Immature natural killer cell (primary cell): ENCODE results near the gene AXIN1. TPM values are rescaled to one million over a fixed set of nuclear protein-coding genes. Genes with fewer than 3 reads are reported as not detected.
"Not testable (repeated sequence)": the region's sequence is repeated elsewhere in the genome, so short reads cannot be mapped to it uniquely, and the experiment has no call there.

ENCODE experiments used
- DNase-seq, 3 donors: peaks; one replicate each; pipeline ENCODE4 v3.0.0; 2022; ENCODE audit warnings: mixed read lengths in 1 of 3
- H3K27ac Mint-ChIP-seq, 6 donors: one replicate each; pipeline ENCODE4 v1.8.0; 2020; ENCODE audit warnings: mixed read lengths in 6 of 6, mild to moderate bottlenecking in 5 of 6, inconsistent platforms in 4 of 6, moderate library complexity in 3 of 6
- H3K27me3 Mint-ChIP-seq, 3 donors: one replicate each; pipeline ENCODE4 v1.8.0; 2020 to 2021; ENCODE audit warnings: low read depth in 3 of 3, mild to moderate bottlenecking in 3 of 3, mixed read lengths in 3 of 3, moderate library complexity in 3 of 3, inconsistent platforms in 1 of 3
- H3K36me3 Mint-ChIP-seq, 3 donors: one replicate each; pipeline ENCODE4 v1.8.0; 2020; ENCODE audit warnings: mixed read lengths in 3 of 3, inconsistent platforms in 2 of 3, mild to moderate bottlenecking in 2 of 3
- H3K4me1 Mint-ChIP-seq, 2 donors: one replicate each; pipeline ENCODE4 v1.8.0; 2020; ENCODE audit warnings: inconsistent platforms in 2 of 2, mild to moderate bottlenecking in 2 of 2, mixed read lengths in 2 of 2, moderate library complexity in 1 of 2
- H3K4me3 Mint-ChIP-seq, 5 donors: one replicate each; pipeline ENCODE4 v1.8.0; 2020; ENCODE audit warnings: mild to moderate bottlenecking in 5 of 5, mixed read lengths in 5 of 5, inconsistent platforms in 3 of 5, moderate library complexity in 3 of 5
- H3K9me3 Mint-ChIP-seq, 6 donors: one replicate each; pipeline ENCODE4 v1.8.0; 2020; ENCODE audit warnings: mild to moderate bottlenecking in 6 of 6, mixed read lengths in 6 of 6, inconsistent platforms in 4 of 6, moderate library complexity in 3 of 6
- polyA plus RNA-seq, 3 donors: library from polyadenylated mRNA; unstranded; fragments of 300-500 nt; fragmentation: Illumina TruSeq; gene quantifications; one replicate each; pipeline ENCODE4 v1.2.3, GENCODE V29; 2021

AXIN1 gene
- polyA plus RNA-seq, 3 donors from 2014 or later = 1.9 to 12.5 (median 5.2) TPM

DNA sequence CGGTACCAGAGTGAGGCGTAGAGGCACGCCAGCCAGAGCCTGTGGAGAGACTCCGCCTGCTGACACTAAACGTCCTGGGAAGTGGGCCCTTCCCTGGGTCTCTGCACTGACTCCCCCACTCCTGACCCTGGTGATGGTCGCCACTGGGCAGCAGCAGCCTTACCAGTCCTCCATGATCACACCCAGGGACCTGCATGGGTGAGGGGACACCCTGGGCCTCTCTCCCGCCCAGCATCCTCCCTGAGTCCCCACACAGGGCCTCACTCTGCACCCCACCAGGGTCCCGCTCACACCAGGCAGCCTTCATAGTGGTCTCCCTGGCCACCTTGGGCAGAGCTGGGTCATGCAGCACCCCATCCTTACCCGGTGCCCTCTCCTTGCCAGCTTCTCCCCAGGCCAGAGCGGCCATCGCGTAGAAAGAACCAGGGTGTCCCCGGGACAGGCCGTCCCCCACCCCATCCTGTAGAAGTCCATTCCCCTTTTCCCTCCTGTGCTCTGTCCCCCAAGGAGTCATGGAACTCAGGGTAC is 87.5 kb downstream of the AXIN1 start:
- no peaks in the 10 kb centered on the region for H3K9me3 Mint-ChIP-seq
- no peak for DNase-seq
- no peak overlapping the region for H3K27ac Mint-ChIP-seq
- H3K27me3 Mint-ChIP-seq = peaks cover 0 to 3% (median 2%) of the 10 kb centered on the region in 3 donors
- peaks cover 0 to 16% (median 4%) of the 10 kb centered on the region in 3 donors for H3K36me3 Mint-ChIP-seq
- H3K4me3 Mint-ChIP-seq = no peak overlapping the region
- H3K4me1 Mint-ChIP-seq = peaks cover 0 to 2% of the 10 kb centered on the region in 2 donors

- Mint-ChIP-seq H3K4me3 (no peak overlapping the region), H3K4me1 (peaks cover 1 to 2% of the 10 kb centered on the region in 2 donors), H3K27ac (no peak overlapping the region), H3K9me3 (no peaks in the 10 kb centered on the region), H3K27me3 (peaks cover 0 to 2% (median 0%) of the 10 kb centered on the region in 3 donors), H3K36me3 (peaks cover 0 to 17% (median 4%) of the 10 kb centered on the region in 3 donors)
- no peak for DNase-seq
These were observed 88.0 kb downstream of the AXIN1 start for GRCh38 chr16:264440-264951.

DNA sequence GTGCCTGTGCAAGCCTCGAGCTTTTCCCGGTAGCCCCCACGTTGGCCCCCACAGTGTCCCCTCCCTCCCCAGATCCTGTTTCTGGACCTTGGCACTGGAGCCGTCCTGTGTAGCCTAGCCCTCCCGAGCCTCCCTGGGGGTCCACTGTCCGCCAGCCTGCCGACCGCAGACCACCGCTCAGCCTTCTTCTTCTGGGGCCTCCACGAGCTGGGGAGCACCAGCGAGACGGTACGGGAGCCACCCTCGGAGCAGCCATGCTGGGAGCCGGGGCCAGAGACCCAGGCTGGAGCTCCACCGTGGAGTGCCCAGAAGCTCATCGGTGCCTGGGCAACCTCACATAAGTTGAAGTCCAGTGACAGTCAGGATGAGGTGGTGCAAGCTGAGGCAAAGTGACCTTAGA is 88.6 kb downstream of the AXIN1 start:
- no peak overlapping the region for H3K27ac Mint-ChIP-seq
- H3K9me3 Mint-ChIP-seq = no peaks in the 10 kb centered on the region
- peaks cover 5 to 23% (median 8%) of the 10 kb centered on the region in 3 donors for H3K36me3 Mint-ChIP-seq
- no peak overlapping the region for H3K4me3 Mint-ChIP-seq
- no peak for DNase-seq
- peaks cover 7 to 8% of the 10 kb centered on the region in 2 donors for H3K4me1 Mint-ChIP-seq
- peaks cover 0 to 2% (median 0%) of the 10 kb centered on the region in 3 donors for H3K27me3 Mint-ChIP-seq

DNA sequence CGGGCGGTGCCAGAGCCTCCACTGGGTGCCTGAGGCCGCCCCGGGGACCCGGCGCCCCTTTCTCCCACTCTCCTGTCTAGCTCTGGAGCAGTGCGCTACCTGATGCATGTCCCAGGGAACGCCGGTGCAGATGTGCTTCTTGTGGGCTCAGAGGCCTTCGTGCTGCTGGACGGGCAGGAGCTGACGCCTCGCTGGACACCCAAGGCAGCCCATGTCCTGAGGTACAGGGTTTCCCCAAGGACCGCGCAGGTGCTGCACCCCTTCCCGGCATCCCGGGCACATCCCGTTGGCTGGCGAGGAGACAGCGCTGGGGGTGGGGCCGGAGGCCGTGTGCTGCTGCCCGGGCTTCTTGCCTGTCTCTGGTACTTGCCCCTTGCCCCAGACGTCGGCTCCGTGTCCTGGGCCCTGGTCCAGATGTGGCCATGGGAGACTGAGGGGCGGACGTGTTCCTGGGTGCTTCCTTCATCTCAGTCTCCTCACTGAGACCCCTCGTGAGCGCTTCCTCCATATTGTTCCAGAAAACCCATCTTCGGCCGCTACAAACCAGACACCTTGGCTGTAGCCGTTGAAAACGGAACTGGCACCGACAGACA is 89.2 kb downstream of the AXIN1 start:
- no peak overlapping the region for H3K27ac Mint-ChIP-seq
- H3K27me3 Mint-ChIP-seq = peaks cover 0 to 2% (median 0%) of the 10 kb centered on the region in 3 donors
- no peak for DNase-seq
- peaks cover 10 to 12% of the 10 kb centered on the region in 2 donors for H3K4me1 Mint-ChIP-seq
- no peaks in the 10 kb centered on the region for H3K9me3 Mint-ChIP-seq
- peaks cover 6 to 23% (median 8%) of the 10 kb centered on the region in 3 donors for H3K36me3 Mint-ChIP-seq
- no peak overlapping the region for H3K4me3 Mint-ChIP-seq

- H3K4me1 Mint-ChIP-seq = peaks cover 10 to 12% of the 10 kb centered on the region in 2 donors
These were observed 90.3 kb downstream of the AXIN1 start for GRCh38 chr16:262121-262745.

GRCh38 chr16:261031-261691 is 91.4 kb downstream of the AXIN1 start:
- no peaks in the 10 kb centered on the region for H3K9me3 Mint-ChIP-seq
- H3K4me1 Mint-ChIP-seq = peaks cover 12 to 13% of the 10 kb centered on the region in 2 donors
- H3K36me3 Mint-ChIP-seq = peaks cover 7 to 28% (median 10%) of the 10 kb centered on the region in 3 donors
- H3K4me3 Mint-ChIP-seq = no peak overlapping the region
- DNase-seq = no peak
- H3K27ac Mint-ChIP-seq = no peak overlapping the region
- no peaks in the 10 kb centered on the region for H3K27me3 Mint-ChIP-seq

More at GRCh38 chr16:262121-262745, 90.3 kb downstream of the AXIN1 start:
- Mint-ChIP-seq H3K4me3 (no peak overlapping the region), H3K36me3 (peaks cover 6 to 26% (median 8%) of the 10 kb centered on the region in 3 donors), H3K27me3 (no peaks in the 10 kb centered on the region), H3K9me3 (no peaks in the 10 kb centered on the region), H3K27ac (no peak overlapping the region)
- no peak for DNase-seq

DNA sequence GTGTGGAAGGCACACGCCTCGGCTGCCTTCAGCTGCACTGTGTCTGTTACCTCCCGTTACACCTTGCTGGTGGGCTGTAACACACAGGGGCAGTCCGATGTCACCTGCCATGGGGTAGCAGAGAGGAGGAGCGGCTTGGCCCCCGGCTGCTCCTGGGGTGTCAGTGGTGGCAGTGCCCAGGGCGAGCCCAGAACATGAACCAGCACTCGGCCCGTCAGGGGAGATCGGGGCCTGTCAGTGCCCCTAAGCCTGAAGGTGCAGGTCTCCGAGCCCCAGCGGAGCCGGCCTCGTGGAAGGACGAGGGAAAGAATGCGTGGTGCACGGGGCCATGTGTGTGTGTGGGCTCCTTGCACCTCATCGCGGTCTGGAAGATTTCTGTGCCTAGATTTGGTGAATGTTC is 92.2 kb downstream of the AXIN1 start:
- peaks cover 18 to 20% of the 10 kb centered on the region in 2 donors for H3K4me1 Mint-ChIP-seq
- peaks cover 0 to 1% (median 0%) of the 10 kb centered on the region in 3 donors for H3K27me3 Mint-ChIP-seq
- H3K4me3 Mint-ChIP-seq = no peak overlapping the region
- H3K27ac Mint-ChIP-seq = no peak overlapping the region
- peaks cover 11 to 32% (median 14%) of the 10 kb centered on the region in 3 donors for H3K36me3 Mint-ChIP-seq
- DNase-seq = no peak
- no peaks in the 10 kb centered on the region for H3K9me3 Mint-ChIP-seq

DNA sequence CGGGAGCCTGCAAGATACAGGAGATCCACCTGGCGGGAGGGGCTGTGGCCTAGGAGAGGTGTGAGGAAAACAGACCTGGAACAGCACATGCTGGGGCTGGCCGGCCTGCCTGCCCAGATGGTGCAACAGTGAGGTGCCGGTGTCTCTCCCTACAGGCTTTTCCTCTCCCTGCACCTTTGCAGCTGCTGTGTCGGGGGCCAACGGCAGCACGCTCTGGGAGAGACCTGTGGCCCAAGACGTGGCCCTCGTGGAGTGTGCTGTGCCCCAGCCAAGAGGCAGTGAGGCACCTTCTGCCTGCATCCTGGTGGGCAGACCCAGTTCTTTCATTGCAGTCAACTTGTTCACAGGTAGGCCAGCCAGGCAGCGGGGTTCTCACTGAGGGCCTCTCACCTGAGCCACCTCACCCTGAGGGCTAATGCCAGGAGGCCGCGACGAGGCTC is 92.7 kb downstream of the AXIN1 start:
- Mint-ChIP-seq H3K4me3 (no peak overlapping the region), H3K4me1 (peaks cover 20 to 21% of the 10 kb centered on the region in 2 donors), H3K27me3 (peaks cover 0 to 2% (median 0%) of the 10 kb centered on the region in 3 donors), H3K36me3 (peaks cover 11 to 32% (median 18%) of the 10 kb centered on the region in 3 donors), H3K9me3 (no peaks in the 10 kb centered on the region), H3K27ac (no peak overlapping the region)
- DNase-seq = no peak

- H3K36me3 Mint-ChIP-seq = peaks cover 11 to 32% (median 18%) of the 10 kb centered on the region in 3 donors
- H3K4me1 Mint-ChIP-seq = peaks cover 21 to 24% of the 10 kb centered on the region in 2 donors
- peak overlapping the region; percentile 18 to 77 (median 47) for H3K4me3 Mint-ChIP-seq
- no peaks in the 10 kb centered on the region for H3K9me3 Mint-ChIP-seq
- peak in 1 of 3 donors; percentile 30 for DNase-seq
- peak overlapping the region in 4 of 6 donors; percentile 56 to 80 (median 78) for H3K27ac Mint-ChIP-seq
- peaks cover 0 to 2% (median 0%) of the 10 kb centered on the region in 3 donors for H3K27me3 Mint-ChIP-seq
These were observed 93.3 kb downstream of the AXIN1 start for GRCh38 chr16:259226-259625.

GRCh38 chr16:258091-258490 is 94.4 kb downstream of the AXIN1 start:
- H3K9me3 Mint-ChIP-seq, H3K4me3 Mint-ChIP-seq, H3K27ac Mint-ChIP-seq, DNase-seq, H3K27me3 Mint-ChIP-seq: not testable (repeated sequence)
- Mint-ChIP-seq H3K4me1 (peaks cover 29 to 33% of the 10 kb centered on the region in 2 donors), H3K36me3 (peaks cover 11 to 29% (median 18%) of the 10 kb centered on the region in 3 donors)

GRCh38 chr16:255183-255582 is 97.3 kb downstream of the AXIN1 start:
- no peaks in the 10 kb centered on the region for H3K9me3 Mint-ChIP-seq
- peak overlapping the region in 1 of 6 donors; percentile 12 for H3K27ac Mint-ChIP-seq
- peaks cover 17 to 31% (median 27%) of the 10 kb centered on the region in 3 donors for H3K36me3 Mint-ChIP-seq
- H3K27me3 Mint-ChIP-seq = peaks cover 0 to 3% (median 2%) of the 10 kb centered on the region in 3 donors
- no peak for DNase-seq
- no peak overlapping the region for H3K4me3 Mint-ChIP-seq
- peaks cover 39 to 44% of the 10 kb centered on the region in 2 donors for H3K4me1 Mint-ChIP-seq

GRCh38 chr16:254461-254860 is 98.1 kb downstream of the AXIN1 start:
- Mint-ChIP-seq H3K36me3 (peaks cover 17 to 30% (median 28%) of the 10 kb centered on the region in 3 donors), H3K4me3 (no peak overlapping the region), H3K27ac (no peak overlapping the region), H3K27me3 (peaks cover 0 to 3% (median 2%) of the 10 kb centered on the region in 3 donors), H3K4me1 (peaks cover 37 to 43% of the 10 kb centered on the region in 2 donors), H3K9me3 (no peaks in the 10 kb centered on the region)
- no peak for DNase-seq

DNA sequence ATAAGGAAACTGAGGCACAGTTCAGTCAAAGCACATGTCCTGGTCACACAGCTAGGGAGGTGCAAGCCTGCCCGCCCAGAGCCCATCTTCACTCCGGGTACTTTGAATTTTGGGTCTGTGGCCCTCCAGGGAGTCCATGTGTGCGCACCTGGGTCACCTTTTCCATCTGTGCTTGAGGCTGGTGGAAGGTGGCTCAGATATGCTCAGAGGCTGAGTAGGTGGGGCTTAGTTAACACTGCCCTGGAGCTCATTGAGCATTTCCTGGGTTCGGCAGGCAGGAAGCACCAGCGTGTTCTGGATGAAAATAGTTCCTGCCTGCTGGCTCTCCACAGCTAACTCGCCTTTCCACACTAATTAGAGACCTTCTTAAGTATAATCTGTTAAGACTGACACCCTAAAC is 98.7 kb downstream of the AXIN1 start:
- Mint-ChIP-seq H3K4me1 (peaks cover 31 to 36% of the 10 kb centered on the region in 2 donors), H3K4me3 (peak overlapping the region; percentile 20 to 45 (median 26)), H3K36me3 (peaks cover 13 to 24% (median 22%) of the 10 kb centered on the region in 3 donors), H3K27ac (peak overlapping the region in 2 of 6 donors; percentile 41 to 53), H3K9me3 (no peaks in the 10 kb centered on the region), H3K27me3 (peaks cover 0 to 3% (median 2%) of the 10 kb centered on the region in 3 donors)
- no peak for DNase-seq
